Endometrium (tissue), 2 donors: Measurements from ENCODE around the gene DMRTA1.
A peak's percentile ranks its signal among the peaks of the same experiment; 100 is the strongest.
"Not testable (repeated sequence)": the region's sequence is repeated elsewhere in the genome, so short reads cannot be mapped to it uniquely, and the experiment has no call there.

ENCODE experiments used
- FAIRE-seq: peaks from 2 replicates; lab custom pipeline; 2012; peaks lifted over from hg19 to GRCh38; lab: Jason Lieb, UNC
- donor health status: control.
- donor health status: control.

DMRTA1 gene

GRCh38 chr9:22457448-22457847 is 10.8 kb downstream of the DMRTA1 start:
- FAIRE-seq: no peak

- no peak for FAIRE-seq
Measured at GRCh38 chr9:22463205-22463604, 16.6 kb downstream of the DMRTA1 start.

GRCh38 chr9:22469928-22470544 is 23.4 kb downstream of the DMRTA1 start:
- peak; percentile 15 for FAIRE-seq

- no peak for FAIRE-seq
Measured at GRCh38 chr9:22481566-22481965, 34.9 kb downstream of the DMRTA1 start.

GRCh38 chr9:22483528-22484070 is 37.0 kb downstream of the DMRTA1 start:
- no peak for FAIRE-seq

- FAIRE-seq: not testable (repeated sequence)
Measured at GRCh38 chr9:22496197-22496596, 49.6 kb downstream of the DMRTA1 start.
